GM12878 (cell line): ENCODE measurements around the gene ALG8. TPM values are rescaled to one million over a fixed set of nuclear protein-coding genes. Genes with fewer than 3 reads are reported as not detected.

Experiments
- ATAC-seq: fragments of 200-7000 bp; cut with Tn5 transposase; 3 replicates; pipeline ENCODE4 v1.9.1; 2020; ENCODE audit warnings: mild to moderate bottlenecking, moderate library complexity
- BruUV-seq: library from RNA; stranded (reverse); fragments of 400-500 nt; replicated peaks from 2 replicates; lab custom pipeline; 2021; lab: Mats Ljungman, UMichigan
- CTCF ChIA-PET: fragments of 300-600 bp; sonication (Branson Sonifier 250); formaldehyde crosslinking; extraction: SDS; loops from one replicate; lab custom pipeline; 2021; ENCODE audit warnings: inconsistent platforms; lab: Yijun Ruan, JAX
- POLR2A ChIA-PET: fragments of 350-600 bp; formaldehyde crosslinking; extraction: SDS; loops from one replicate; lab custom pipeline; 2021; ENCODE audit warnings: inconsistent platforms; lab: Charles Lee
- RAD21 ChIA-PET: fragments of 300-600 bp; sonication (Branson Sonifier 250); formaldehyde crosslinking; loops from one replicate; lab custom pipeline; 2023; ENCODE audit warnings: antibody characterized with exemption; ENCODE audit not compliant: unreplicated experiment; lab: Charles Lee
- SMC1A ChIA-PET: fragments of 300-600 bp; sonication (Branson Sonifier 250); formaldehyde crosslinking; loops from one replicate; lab custom pipeline; 2023; ENCODE audit not compliant: unreplicated experiment, uncharacterized antibody; lab: Charles Lee
- DNase-seq: peaks from one replicate; pipeline ENCODE4 v3.0.0-alpha.2; 2011; ENCODE audit warnings: low read depth, low spot score
- FAIRE-seq: peaks from 3 replicates; lab custom pipeline; 2011; peaks lifted over from hg19 to GRCh38; lab: Jason Lieb, UNC
- H2AFZ ChIP-seq: 2 replicates; pipeline ENCODE4 v1.6.0; 2011; ENCODE audit warnings: low read depth, low read length, control low read depth; ENCODE audit not compliant: control insufficient read depth
- H3K27ac ChIP-seq: 2 replicates; pipeline ENCODE4 v1.5.1; 2011; ENCODE audit warnings: control low read depth; ENCODE audit not compliant: control insufficient read depth, insufficient read depth
- H3K27me3 ChIP-seq, 2 experiments: replicated peaks in 1 of 2; 2 replicates each; pipeline versions ENCODE4 v1.6.0 to v1.6.1; 2011; ENCODE audit warnings: low read length in 1 of 2; ENCODE audit not compliant: control insufficient read depth in 2 of 2, insufficient read depth in 2 of 2
- H3K36me3 ChIP-seq, 2 experiments: 2 replicates each; pipeline ENCODE4 v1.5.1; 2011; ENCODE audit warnings: low read length in 1 of 2; ENCODE audit not compliant: control insufficient read depth in 2 of 2, insufficient read depth in 2 of 2
- H3K4me1 ChIP-seq: 2 replicates; pipeline ENCODE4 v1.6.1; 2011; ENCODE audit warnings: mild to moderate bottlenecking, low read length, moderate library complexity, mixed read lengths; ENCODE audit not compliant: control insufficient read depth, insufficient read depth
- H3K4me2 ChIP-seq: 2 replicates; pipeline ENCODE4 v1.6.0; 2011; ENCODE audit warnings: control low read depth; ENCODE audit not compliant: control insufficient read depth, insufficient read depth
- H3K4me3 ChIP-seq: fragments of 200-600 bp; sonication (generic); 2 replicates; pipeline ENCODE4 v1.5.1; 2016
- H3K79me2 ChIP-seq: 2 replicates; pipeline ENCODE4 v1.6.0; 2011; ENCODE audit warnings: low read length; ENCODE audit not compliant: control insufficient read depth, insufficient read depth
- H3K9ac ChIP-seq: 2 replicates; pipeline ENCODE4 v1.8.0; 2011; ENCODE audit warnings: low read length, control low read depth, mixed read lengths; ENCODE audit not compliant: control insufficient read depth, insufficient read depth
- H3K9me3 ChIP-seq: replicated peaks from 3 replicates; pipeline ENCODE4 v1.5.1; 2011; ENCODE audit warnings: mild to moderate bottlenecking, low read length; ENCODE audit not compliant: control insufficient read depth, insufficient read depth
- H4K20me1 ChIP-seq: 2 replicates; pipeline ENCODE4 v1.6.0; 2011; ENCODE audit not compliant: control insufficient read depth, insufficient read depth
- EP300 ChIP-seq, 2 experiments: fragments of 150-350 bp in 1 of 2; IDR thresholded peaks; 2 replicates each; pipeline ENCODE4 v1.6.1; 2011 to 2012; ENCODE audit warnings: low read depth in 2 of 2, low read length in 2 of 2, borderline replicate concordance in 1 of 2, improper control_type of control experiment in 1 of 2, inconsistent platforms in 1 of 2; ENCODE audit not compliant: control insufficient read depth in 1 of 2
- JUND ChIP-seq: IDR thresholded peaks from 2 replicates; pipeline ENCODE4 v1.6.1; 2012; ENCODE audit warnings: low read depth, mild to moderate bottlenecking, low read length, improper control_type of control experiment, moderate library complexity
- LARP7 ChIP-seq: fragments of 450-650 bp; IDR thresholded peaks from 2 replicates; pipeline ENCODE4 v1.6.1; 2017; ENCODE audit warnings: mild to moderate bottlenecking
- RBBP5 ChIP-seq: fragments of 200-600 bp; sonication (generic); conservative IDR thresholded peaks from 2 replicates; pipeline ENCODE4 v1.6.1; 2016
- SREBF1 ChIP-seq: IDR thresholded peaks from 2 replicates; pipeline ENCODE4 v1.6.1; 2012; ENCODE audit warnings: mild to moderate bottlenecking, low read length
- SREBF2 ChIP-seq: IDR thresholded peaks from 2 replicates; pipeline ENCODE4 v1.6.1; 2012; ENCODE audit warnings: mild to moderate bottlenecking, low read length
- TCF12 ChIP-seq: IDR thresholded peaks from 2 replicates; pipeline ENCODE4 v1.6.1; 2011; ENCODE audit warnings: low read depth, mild to moderate bottlenecking, low read length
- WRNIP1 ChIP-seq: IDR thresholded peaks from 2 replicates; pipeline ENCODE4 v1.6.1; 2011; ENCODE audit warnings: low read depth, low read length, improper control_type of control experiment, borderline replicate concordance
- YY1 ChIP-seq: IDR thresholded peaks from 2 replicates; pipeline ENCODE4 v1.6.1; 2011; ENCODE audit warnings: low read depth, mild to moderate bottlenecking, low read length
- WGBS: methylation state at CpG from one replicate; pipeline ENCODE4 v1.1.6; 2016; ENCODE audit warnings: low lambda C conversion rate; ENCODE audit not compliant: insufficient replicate concordance, insufficient coverage; ENCODE audit errors: missing lambda C conversion rate; 5-methylcytosine and 5-hydroxymethylcytosine counted together
- in situ Hi-C: fragments of 300-500 bp; cut with MboI; formaldehyde crosslinking; loops from 9 replicates; pipeline ENCODE4 v1.14.3; 2018; ENCODE audit warnings: mixed read lengths
- intact Hi-C: fragments of 100-400 bp; cut with micrococcal nuclease; formaldehyde crosslinking; loops from one replicate; pipeline ENCODE4 v1.14.2; 2022; ENCODE audit not compliant: unreplicated experiment
- polyA plus RNA-seq, 11 experiments: library from polyadenylated mRNA; depleted of rRNA in 4 of 11; unstranded in 6 of 11; stranded (reverse) in 5 of 11; fragments of >200 nt; fragmentation: Nextera tagmentation in 4 of 11; fragmentation: Illumina TruSeq in 1 of 11; extraction: Ambion mirVana in 4 of 11; extraction: Trizol in 1 of 11; gene quantifications; 1 replicate in 1 of 11; 2 replicates in 10 of 11; pipeline versions ENCODE4 v1.2.1 to v1.2.3, GENCODE V29; 2011 to 2016; ENCODE audit warnings: inconsistent platforms in 2 of 11, missing spikeins in 2 of 11, low read depth in 1 of 11
- total RNA-seq, 4 experiments: library from RNA; depleted of rRNA in 3 of 4; stranded (reverse); fragments of >200 nt in 3 of 4; fragmentation: Illumina TruSeq in 1 of 4; extraction: Trizol in 1 of 4; gene quantifications; 2 replicates each; pipeline versions ENCODE4 v1.2.1 to v1.2.3, GENCODE V29; 2013 to 2021

Gene ALG8
- total and polyA plus RNA-seq, 10 of the 15 experiments (the other 5 are each of a cell fraction or from before 2014, with no cell fraction given) = 45.7 to 105 (median 68.4) TPM

GRCh38 chr11:78061088-78061920, 78.1 kb downstream of the ALG8 start:
- Histone ChIP-seq H3K36me3 (no peaks in the 10 kb centered on the region), H3K27ac (no peak overlapping the region), H3K79me2 (no peaks in the 10 kb centered on the region), H4K20me1 (no peaks in the 10 kb centered on the region), H3K9ac (no peak overlapping the region), H2AFZ (no peak overlapping the region), H3K9me3 (no peaks in the 10 kb centered on the region), H3K4me1 (no peaks in the 10 kb centered on the region)
- ChIA-PET POLR2A (interaction anchor here (1.0 kb wide), 1 partner anchor 78 kb away, joined by 6 read pairs; the partner anchor contains the start of gene ALG8), CTCF (interaction anchor here (0.9 to 1.0 kb wide), 2 partner anchors 15 to 16 kb away, joined by 5 read pairs; no protein-coding TSS in a partner anchor), RAD21 (no interaction called here), SMC1A (no interaction called here)
- BruUV-seq = no TSS peak
- in situ Hi-C loops (no loop called here), intact Hi-C loops (no loop called here)
- 70% methylated on average over 4 of the region's 4 CpGs for WGBS
- no peak for FAIRE-seq
- no peak for TF ChIP-seq SREBF1
- no peak for TF ChIP-seq SREBF2
- TF ChIP-seq TCF12 = no peak
- no peak for TF ChIP-seq JUND
- no peak for TF ChIP-seq RBBP5
- TF ChIP-seq WRNIP1 = no peak
- no peak for TF ChIP-seq EP300 (IDR thresholded peaks at IDR 0.05; ENCODE audit: borderline replicate concordance in 1 of 2, control insufficient read depth in 1 of 2, low read depth in 2 of 2, low read length in 2 of 2)
- TF ChIP-seq LARP7 = no peak
- TF ChIP-seq YY1 = no peak
- TF ChIP-seq, all 136 proteins: peak for 0
- DNase-seq = no peak
- no peak overlapping the region for H3K4me3 ChIP-seq
- H3K4me2 ChIP-seq = no peak overlapping the region
- H3K27me3 ChIP-seq = no peaks in the 10 kb centered on the region
- no peak; the same call in 2 of the 3 replicates for ATAC-seq
